ENCODE measurements around the gene PHC3. TPM values are rescaled to one million over a fixed set of nuclear protein-coding genes. Genes with fewer than 3 reads are reported as not detected.

Gene PHC3
- total and polyA plus RNA-seq, 2 of the 13 experiments (the other 11 are each of a cell fraction or from before 2014, with no cell fraction given) = 24.1 to 49.0 TPM

GRCh38 chr3:170095771-170096170 is 85.8 kb downstream of the PHC3 start:
- TF ChIP-seq AHDC1 (CRISPR knock-in tag; IDR thresholded peaks at IDR 0.05; ENCODE audit: borderline replicate concordance) (no peak), ZNF543 (CRISPR knock-in tag; IDR thresholded peaks at IDR 0.05) (no peak), KDM6A (CRISPR knock-in tag; IDR thresholded peaks at IDR 0.05; ENCODE audit: low read depth) (no peak), AGO2 (optimal IDR thresholded peaks at IDR 0.05; ENCODE audit: low read depth, low read length) (no peak), ZNF331 (CRISPR knock-in tag; IDR thresholded peaks at IDR 0.05) (no peak), SSRP1 (CRISPR knock-in tag; IDR thresholded peaks at IDR 0.05) (no peak), ZNF354B (CRISPR knock-in tag; IDR thresholded peaks at IDR 0.05) (no peak), ZNF18 (CRISPR knock-in tag; IDR thresholded peaks at IDR 0.05; ENCODE audit: insufficient replicate concordance) (no peak)
- ChIA-PET POLR2A (no interaction called here), CTCF (ENCODE audit: low intra/inter-chr PET ratio, low total read pairs) (no interaction called here)
- intact Hi-C loops (cut with micrococcal nuclease; ENCODE audit: unreplicated experiment) = no loop called here
- H3K27ac ChIP-seq (ENCODE audit: extremely low read length, insufficient read depth, low read length) = no peak overlapping the region
- no peak overlapping the region for H3K4me3 ChIP-seq (replicated peaks in 1 of 3; ENCODE audit: insufficient read depth in 1 of 3, low read depth in 2 of 3, low read length in 3 of 3)
- in situ Hi-C loops (cut with HindIII; ENCODE audit: extremely low pct_ligation_motif_present, low pct_unique_long_range_greater_than_20kb) = no loop called here
- no peaks in the 10 kb centered on the region; the same call in 1 of the 2 replicates for H3K4me1 ChIP-seq (ENCODE audit: insufficient read depth, low read length)
- no TSS peak for BruUV-seq (replicated peaks)
- WGBS (ENCODE audit: low lambda C conversion rate) = 94% methylated on average over 4 of the region's 4 CpGs
- no peak overlapping the region for H3K4me2 ChIP-seq (ENCODE audit: low read depth, low read length)
- DNase-seq (ENCODE audit: low spot score) = no peak
- H3K9me3 ChIP-seq (ENCODE audit: low read length) = no peaks in the 10 kb centered on the region
- ATAC-seq = no peak
- no peaks in the 10 kb centered on the region for H3K79me2 ChIP-seq (ENCODE audit: insufficient read depth, low read length)
- H3K27me3 ChIP-seq (ENCODE audit: control insufficient read depth in 1 of 2, insufficient read depth in 2 of 2, low read length in 2 of 2) = no peaks in the 10 kb centered on the region; a peak in 1 of 5 replicates
- H3K36me3 ChIP-seq (replicated peaks in 1 of 2; ENCODE audit: control insufficient read depth in 1 of 2, insufficient read depth in 2 of 2, low read length in 2 of 2) = peaks cover 6 to 42% of the 10 kb centered on the region in 2 experiments
- no peak overlapping the region for H2AFZ ChIP-seq (ENCODE audit: low read length)
- H3K9ac ChIP-seq (ENCODE audit: insufficient read depth, low read depth, low read length) = no peak overlapping the region
- no peaks in the 10 kb centered on the region for H4K20me1 ChIP-seq (ENCODE audit: insufficient read depth, low read length)
- FAIRE-seq = no peak
